Thymus (tissue), 11 donors: ENCODE results near the gene CHN2. TPM values are rescaled to one million over a fixed set of nuclear protein-coding genes. Genes with fewer than 3 reads are reported as not detected.
A peak's percentile ranks its signal among the peaks of the same experiment; 100 is the strongest.

Experiments used
- DNase-seq, 9 donors: peaks; one replicate each; pipeline ENCODE4 v3.0.0-alpha.2; 2013; ENCODE audit warnings: low spot score in 9 of 9, low read depth in 6 of 9, missing footprints in 1 of 9
- H3K27ac ChIP-seq, 2 donors: one replicate each; pipeline ENCODE4 v1.5.1; 2013; ENCODE audit warnings: control low read depth in 1 of 2, low read depth in 1 of 2, low read length in 1 of 2, mild to moderate bottlenecking in 1 of 2, moderate library complexity in 1 of 2
- H3K27me3 ChIP-seq, 2 donors: one replicate each; pipeline ENCODE4 v1.5.1; 2013; ENCODE audit warnings: low read length in 1 of 2; ENCODE audit not compliant: control insufficient read depth in 2 of 2, insufficient read depth in 1 of 2
- H3K36me3 ChIP-seq, 2 donors: one replicate each; pipeline ENCODE4 v1.5.1; 2013; ENCODE audit warnings: low read length in 1 of 2, mild to moderate bottlenecking in 1 of 2, moderate library complexity in 1 of 2; ENCODE audit not compliant: control insufficient read depth in 2 of 2, insufficient read depth in 2 of 2
- H3K4me1 ChIP-seq, 2 donors: one replicate each; pipeline ENCODE4 v1.5.1; 2013; ENCODE audit warnings: low read length in 2 of 2; ENCODE audit not compliant: control insufficient read depth in 2 of 2, insufficient read depth in 2 of 2
- H3K4me3 ChIP-seq, 2 donors: one replicate each; pipeline ENCODE4 v1.5.1; 2013; ENCODE audit warnings: low read length in 2 of 2, control low read depth in 1 of 2, mild to moderate bottlenecking in 1 of 2
- H3K9me3 ChIP-seq, 2 donors: one replicate each; pipeline ENCODE4 v1.5.1; 2013; ENCODE audit warnings: low read length in 1 of 2, mild to moderate bottlenecking in 1 of 2; ENCODE audit not compliant: control insufficient read depth in 2 of 2, insufficient read depth in 1 of 2
- WGBS: extraction: QIAGEN DNeasy Blood & Tissue Kit; methylation state at CpG from one replicate; pipeline ENCODE4 v1.1.7; 2013; 5-methylcytosine and 5-hydroxymethylcytosine counted together
- polyA plus RNA-seq: library from polyadenylated mRNA; stranded (reverse); fragments of 200-250 nt; gene quantifications from one replicate; pipeline ENCODE4 v1.2.3, GENCODE V29; 2013
- total RNA-seq: library from RNA; stranded (reverse); fragments of 120-200 nt; gene quantifications from one replicate; pipeline ENCODE4 v1.2.4, GENCODE V29; 2013
- donor health status: healthy.

The CHN2 gene
- total and polyA plus RNA-seq, 2 donors, result 5.9 to 6.5 TPM

- 96% methylated on average over 3 of the region's 3 CpGs for WGBS
- H3K4me3 ChIP-seq, result no peak overlapping the region
- no peak overlapping the region for H3K27ac ChIP-seq
- no peaks in the 10 kb centered on the region for H3K9me3 ChIP-seq
- no peak for DNase-seq
- H3K36me3 ChIP-seq, result no peaks in the 10 kb centered on the region
- H3K27me3 ChIP-seq, result no peaks in the 10 kb centered on the region
- H3K4me1 ChIP-seq, result peaks cover 8 to 13% of the 10 kb centered on the region in 2 donors
Measured at GRCh38 chr7:29173458-29173857, 21.1 kb upstream of the CHN2 start.

- 28% methylated on average over 9 of the region's 9 CpGs for WGBS
- DNase-seq, result peak in 4 of 9 donors; percentile 11 to 61 (median 34)
- Histone ChIP-seq H3K36me3 (no peaks in the 10 kb centered on the region), H3K27ac (peak overlapping the region in 1 of 2 donors; percentile 61), H3K9me3 (no peaks in the 10 kb centered on the region), H3K4me3 (no peak overlapping the region), H3K27me3 (no peaks in the 10 kb centered on the region), H3K4me1 (peaks cover 8 to 13% of the 10 kb centered on the region in 2 donors)
Measured at GRCh38 chr7:29177963-29178600, 16.5 kb upstream of the CHN2 start.

- Histone ChIP-seq H3K4me1 (peaks cover 7% of the 10 kb centered on the region in 2 donors), H3K4me3 (no peak overlapping the region), H3K36me3 (no peaks in the 10 kb centered on the region), H3K9me3 (no peaks in the 10 kb centered on the region), H3K27ac (no peak overlapping the region), H3K27me3 (no peaks in the 10 kb centered on the region)
- DNase-seq, result no peak
- WGBS, result 79% methylated on average over 1 of the region's 1 CpG
Measured at GRCh38 chr7:29179115-29179514, 15.5 kb upstream of the CHN2 start.

DNA sequence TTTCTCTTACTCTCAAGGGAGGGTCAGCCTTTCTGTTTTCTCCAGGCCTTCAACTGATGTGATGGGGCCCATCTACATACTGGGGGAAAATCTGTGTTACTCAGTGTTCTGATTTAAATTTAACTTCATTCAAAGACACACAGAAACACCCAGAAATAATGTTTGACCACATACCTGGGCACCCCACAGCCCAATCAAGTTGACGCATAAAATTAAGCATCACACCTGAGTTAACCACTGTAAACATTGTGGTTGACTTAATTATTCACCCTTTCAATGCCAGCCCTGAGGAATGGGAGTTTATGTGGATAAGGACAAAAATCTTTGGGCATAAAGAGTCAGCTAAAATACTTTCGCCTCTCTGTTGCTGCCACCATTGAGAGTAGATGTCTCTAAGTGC, 10.0 kb upstream of the CHN2 start:
- no peaks in the 10 kb centered on the region for H3K9me3 ChIP-seq
- no peak for DNase-seq
- H3K4me1 ChIP-seq, result peaks cover 1 to 2% of the 10 kb centered on the region in 2 donors
- H3K27me3 ChIP-seq, result no peaks in the 10 kb centered on the region
- no peaks in the 10 kb centered on the region for H3K36me3 ChIP-seq
- H3K4me3 ChIP-seq, result no peak overlapping the region
- H3K27ac ChIP-seq, result no peak overlapping the region
- 95% methylated on average over 2 of the region's 2 CpGs for WGBS

- Histone ChIP-seq H3K9me3 (no peaks in the 10 kb centered on the region), H3K4me1 (peaks cover 5 to 6% of the 10 kb centered on the region in 2 donors), H3K27me3 (no peaks in the 10 kb centered on the region), H3K4me3 (no peak overlapping the region), H3K27ac (no peak overlapping the region), H3K36me3 (no peaks in the 10 kb centered on the region)
- no peak for DNase-seq
- WGBS, result 96% methylated on average over 6 of the region's 6 CpGs
Measured at GRCh38 chr7:29185613-29186012, 9.0 kb upstream of the CHN2 start.

GRCh38 chr7:29189743-29190201, 4.8 kb upstream of the CHN2 start:
- Histone ChIP-seq H3K4me3 (no peak overlapping the region), H3K36me3 (no peaks in the 10 kb centered on the region), H3K4me1 (peaks cover 6 to 19% of the 10 kb centered on the region in 2 donors), H3K9me3 (no peaks in the 10 kb centered on the region), H3K27ac (no peak overlapping the region), H3K27me3 (peaks cover 2 to 11% of the 10 kb centered on the region in 2 donors)
- DNase-seq, result peak in 7 of 9 donors; percentile 34 to 79 (median 61)
- 22% methylated on average over 16 of the region's 16 CpGs for WGBS

DNA sequence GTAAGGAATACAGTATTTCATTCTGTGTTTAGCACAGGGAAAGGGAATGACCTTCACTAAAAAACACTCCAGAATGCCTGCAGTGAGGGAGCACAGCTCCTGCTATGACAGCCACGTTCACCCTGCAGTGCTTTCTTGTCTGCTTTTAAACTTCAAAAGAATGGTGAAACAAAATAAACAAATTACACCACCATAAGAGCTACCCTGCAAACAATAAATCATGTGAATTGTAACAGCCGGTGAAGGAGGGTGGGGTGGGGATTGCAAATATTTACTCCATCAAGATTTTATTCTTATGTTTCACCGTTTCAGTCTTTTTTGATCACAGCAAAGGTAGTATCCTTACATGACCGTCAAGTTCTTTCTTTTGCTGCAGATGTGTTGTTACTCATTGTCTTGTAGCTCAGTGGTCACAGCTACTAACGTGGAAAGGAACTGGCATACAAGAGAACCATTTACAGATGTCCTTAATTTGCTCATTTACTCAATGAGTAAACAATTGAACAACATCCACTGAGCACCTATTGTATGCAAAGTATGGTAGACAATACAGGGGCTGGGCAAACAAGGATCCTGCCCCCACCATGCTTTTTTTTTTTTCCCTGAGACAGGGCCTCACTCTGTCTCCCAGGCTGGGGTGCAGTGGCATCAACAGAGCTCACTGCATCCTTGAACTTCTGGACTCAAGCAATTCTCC, 4.1 kb upstream of the CHN2 start:
- Histone ChIP-seq H3K36me3 (no peaks in the 10 kb centered on the region), H3K4me3 (no peak overlapping the region), H3K4me1 (peaks cover 6 to 20% of the 10 kb centered on the region in 2 donors), H3K9me3 (no peaks in the 10 kb centered on the region), H3K27me3 (peaks cover 2 to 18% of the 10 kb centered on the region in 2 donors), H3K27ac (no peak overlapping the region)
- 95% methylated on average over 5 of the region's 5 CpGs for WGBS
- DNase-seq, result no peak

DNA sequence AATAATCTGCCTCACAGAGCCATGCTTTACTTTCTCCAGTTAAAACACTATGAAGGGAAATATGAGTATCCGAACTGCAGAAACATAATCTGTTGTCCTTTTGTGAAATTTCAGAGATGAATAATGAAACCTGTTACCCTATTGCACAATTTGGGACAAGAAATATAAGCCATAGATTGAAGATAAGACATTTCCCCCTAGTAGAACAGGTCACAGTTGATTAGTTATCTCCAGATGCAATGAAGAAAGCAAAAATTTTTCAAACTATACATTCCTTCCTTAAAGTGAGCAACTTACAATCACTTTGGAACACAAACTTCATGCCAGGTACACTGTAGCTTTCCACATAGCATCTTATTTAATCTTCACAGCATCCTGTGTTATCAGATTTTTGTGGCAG, 2.3 kb upstream of the CHN2 start:
- WGBS, result 92% methylated on average over 1 of the region's 1 CpG
- Histone ChIP-seq H3K9me3 (no peaks in the 10 kb centered on the region), H3K4me1 (peaks cover 11 to 30% of the 10 kb centered on the region in 2 donors), H3K36me3 (no peaks in the 10 kb centered on the region), H3K4me3 (no peak overlapping the region), H3K27ac (no peak overlapping the region), H3K27me3 (peaks cover 2 to 19% of the 10 kb centered on the region in 2 donors)
- no peak for DNase-seq

DNA sequence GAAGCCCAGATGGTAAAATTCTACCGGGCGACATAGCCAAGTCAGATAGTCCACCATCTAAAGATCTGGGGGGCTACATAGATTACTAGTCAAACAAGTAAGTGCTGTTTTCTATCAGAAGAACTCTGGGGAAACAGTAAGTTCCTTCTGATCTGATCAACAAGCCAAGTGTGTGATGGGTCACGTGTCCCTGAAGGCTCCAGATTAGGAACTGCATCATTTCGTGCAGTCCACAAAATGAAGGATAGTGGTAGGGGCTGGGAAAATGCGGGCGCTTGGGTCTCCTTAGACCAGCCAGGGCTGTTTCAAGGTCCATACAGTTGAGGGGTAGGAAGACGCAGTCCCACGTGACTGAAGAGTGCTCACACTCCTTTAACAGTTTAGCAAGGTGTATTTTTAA, 1.8 kb upstream of the CHN2 start:
- H3K27ac ChIP-seq, result no peak overlapping the region
- peaks cover 2 to 19% of the 10 kb centered on the region in 2 donors for H3K27me3 ChIP-seq
- WGBS, result 96% methylated on average over 8 of the region's 8 CpGs
- H3K9me3 ChIP-seq, result no peaks in the 10 kb centered on the region
- H3K36me3 ChIP-seq, result no peaks in the 10 kb centered on the region
- H3K4me3 ChIP-seq, result no peak overlapping the region
- DNase-seq, result no peak
- H3K4me1 ChIP-seq, result peaks cover 11 to 30% of the 10 kb centered on the region in 2 donors
